ENCODE data around the gene NR2C1. TPM values are rescaled to one million over a fixed set of nuclear protein-coding genes. Genes with fewer than 3 reads are reported as not detected.

The NR2C1 gene
- total RNA-seq, 1 donor from 2014 or later, result 21.5 TPM

DNA sequence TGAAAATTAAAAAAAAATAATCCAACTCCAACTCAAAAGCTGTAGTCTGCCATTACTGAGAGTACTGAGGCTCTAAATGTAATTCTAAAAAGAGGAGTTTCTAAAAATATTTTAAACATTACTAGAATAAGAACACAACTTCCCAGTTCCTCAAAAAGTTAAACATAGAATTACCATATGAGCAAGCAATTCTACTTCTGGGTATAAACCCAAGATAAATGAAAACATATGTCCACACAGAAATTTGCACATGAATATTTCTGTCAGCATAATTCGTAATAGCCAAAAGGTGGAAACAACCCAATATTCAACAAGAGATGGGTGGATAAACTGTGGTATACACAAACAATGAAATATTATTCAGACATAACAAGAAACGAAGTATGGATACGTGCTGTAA lies 15.0 kb upstream of the NR2C1 start:
- ATAC-seq, result no peak
- no peak for DNase-seq (ENCODE audit: low spot score)

DNA sequence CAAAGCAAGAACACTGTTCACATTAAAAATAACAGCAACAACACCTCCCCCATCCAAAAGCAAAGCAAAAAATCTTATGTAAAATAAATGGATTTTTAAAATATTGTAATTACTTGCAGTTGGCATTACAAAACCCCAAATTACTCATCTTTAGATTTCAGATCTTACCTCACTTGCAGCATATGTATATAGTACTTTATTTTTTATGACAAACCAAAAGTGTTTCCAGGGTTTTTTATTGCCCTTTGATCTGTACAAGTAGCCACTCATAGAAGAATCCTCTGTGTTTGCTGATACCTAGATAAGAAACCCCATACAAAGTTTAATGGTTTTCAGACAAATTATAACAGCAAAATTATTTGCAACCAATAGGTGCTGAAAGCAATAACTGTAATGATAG lies 12.2 kb upstream of the NR2C1 start:
- peak; percentile 60 for ATAC-seq
- DNase-seq (ENCODE audit: low spot score), result no peak

DNA sequence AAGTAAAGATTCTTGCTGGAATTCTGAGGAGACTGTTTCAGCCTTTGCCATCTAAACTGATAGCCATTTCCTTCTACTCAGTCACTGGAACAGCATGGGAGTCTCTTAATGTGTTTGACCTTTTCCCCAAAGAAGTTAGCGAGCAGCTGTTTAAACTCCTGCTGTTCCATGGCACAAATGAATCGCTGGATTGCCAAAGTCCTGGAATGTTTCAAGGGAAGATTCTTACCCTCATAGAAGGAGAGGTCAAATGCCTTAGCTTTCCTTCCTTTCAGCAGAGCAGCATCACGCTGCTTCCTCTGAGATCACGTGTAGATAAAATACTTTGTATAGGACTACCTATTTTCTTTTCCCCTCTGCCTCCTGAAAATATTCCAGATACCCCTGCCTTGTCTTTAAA lies 10.5 kb upstream of the NR2C1 start:
- ATAC-seq, result peak; percentile 50
- DNase-seq (ENCODE audit: low spot score), result no peak

DNA sequence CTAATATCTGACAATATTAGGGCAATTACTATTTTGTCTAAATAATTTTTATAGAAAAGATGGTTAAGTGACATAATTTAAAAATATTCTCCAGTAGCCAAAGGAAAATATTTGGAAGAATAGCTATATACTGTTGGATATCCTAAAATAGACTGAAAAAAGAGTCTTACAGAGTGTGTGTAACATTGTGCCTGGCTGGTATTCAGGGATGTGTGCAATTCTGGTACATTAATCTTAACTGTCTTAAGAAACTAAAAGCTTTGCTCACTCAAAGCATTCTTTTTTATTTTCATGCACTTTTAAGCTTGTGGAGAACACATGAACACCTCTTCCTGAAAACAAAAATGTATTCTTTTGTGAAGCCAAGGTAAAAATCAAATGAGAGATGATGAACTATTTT lies 10.1 kb upstream of the NR2C1 start:
- ATAC-seq (no peak), DNase-seq (ENCODE audit: low spot score) (no peak)

DNA sequence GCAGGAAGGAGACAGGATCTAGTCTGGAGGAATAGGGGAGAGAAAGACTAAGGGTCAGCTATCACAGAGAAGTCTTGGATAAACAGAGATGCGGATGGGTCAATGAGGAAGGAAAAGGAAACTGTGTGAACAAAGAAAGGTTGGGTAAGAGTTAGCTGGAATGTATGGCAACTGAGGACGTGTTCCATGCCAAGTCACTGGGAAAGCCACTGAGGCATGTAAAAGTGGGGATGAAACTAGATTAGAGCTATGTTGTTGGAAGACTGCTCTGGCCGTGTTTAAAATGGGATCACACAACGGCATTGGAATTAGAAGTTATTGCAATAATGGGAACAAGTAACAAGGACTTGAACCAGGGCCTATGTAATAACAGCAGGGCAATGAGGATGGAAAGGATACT lies 3.9 kb upstream of the NR2C1 start:
- ATAC-seq (no peak), DNase-seq (ENCODE audit: low spot score) (no peak)

DNA sequence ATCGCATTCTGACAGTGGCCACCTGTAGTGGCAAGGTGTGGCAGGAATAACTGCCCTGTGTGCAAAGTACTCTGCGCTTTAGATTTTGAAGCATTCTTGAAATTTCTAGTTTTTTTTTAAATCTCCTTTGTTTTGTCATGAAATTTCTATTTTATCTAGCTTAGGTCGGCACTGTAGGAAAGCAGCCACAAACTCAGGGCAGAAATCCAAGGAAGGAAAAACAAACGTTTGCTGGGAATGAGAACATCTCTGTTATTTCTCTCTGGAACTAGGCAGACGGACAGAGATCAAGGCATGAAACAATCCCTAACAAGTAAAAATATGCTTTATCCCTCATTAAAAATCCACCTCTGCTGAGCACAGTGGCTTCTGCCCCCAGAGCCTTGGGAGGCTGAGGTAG lies 1.3 kb upstream of the NR2C1 start:
- no peak for ATAC-seq
- DNase-seq (ENCODE audit: low spot score), result no peak

DNA sequence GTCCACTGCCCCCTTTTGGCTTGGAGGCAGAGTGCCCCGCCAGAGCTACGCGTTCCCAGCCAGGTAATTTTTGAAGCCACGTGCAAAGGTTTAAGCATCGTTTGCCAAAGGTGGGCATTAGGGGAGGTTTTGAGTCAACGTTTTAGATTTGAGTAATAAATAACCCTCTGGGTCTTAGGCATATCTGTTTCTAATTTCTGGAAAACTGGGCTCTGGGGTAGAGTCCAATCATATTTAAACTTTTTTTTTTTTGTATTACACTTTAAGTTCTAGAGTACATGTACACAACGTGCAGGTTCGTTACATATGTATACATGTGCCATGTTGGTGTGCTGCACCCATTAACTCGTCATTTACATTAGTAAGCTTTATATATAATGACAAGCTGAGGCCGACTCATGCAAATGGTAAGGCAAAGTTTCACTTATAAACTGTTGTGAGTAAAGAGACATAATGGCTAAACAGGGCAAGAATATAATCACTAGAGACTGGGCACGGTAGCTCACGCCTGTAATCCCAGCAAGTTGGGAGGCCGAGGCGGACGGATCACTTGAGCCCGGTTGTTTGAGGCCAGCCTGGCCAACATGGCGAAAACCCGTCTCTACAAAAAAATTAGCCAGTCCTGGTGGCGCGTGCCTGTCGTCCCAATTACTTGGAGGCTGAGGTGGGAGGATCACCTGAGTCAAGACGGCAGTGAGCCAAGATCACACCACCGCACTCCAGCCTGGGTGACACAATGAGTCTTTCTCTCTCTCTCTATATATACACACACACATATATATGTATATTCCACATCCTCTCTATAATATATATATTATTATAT lies 491 bp upstream of the NR2C1 start:
- no peak for ATAC-seq
- no peak for DNase-seq (ENCODE audit: low spot score)

DNA sequence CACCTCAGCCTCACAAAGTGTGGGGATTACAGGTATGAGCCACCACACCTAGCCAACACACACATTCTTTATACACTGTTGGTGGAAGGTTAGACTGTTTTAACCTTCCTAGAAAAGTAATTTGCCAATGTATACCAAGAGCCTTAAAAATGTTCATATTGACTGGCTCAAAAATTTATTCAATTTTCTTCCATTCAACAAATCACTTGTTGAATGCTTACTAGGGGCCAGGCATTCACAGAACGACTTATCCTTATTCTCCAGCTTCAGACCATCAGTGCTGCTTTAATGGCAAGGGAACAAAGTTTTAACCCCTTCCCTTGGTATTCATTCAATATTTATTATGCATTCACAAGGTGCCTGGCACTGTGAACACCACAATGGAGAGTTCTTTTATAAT lies 3.0 kb downstream of the NR2C1 start:
- ATAC-seq, result no peak
- DNase-seq (ENCODE audit: low spot score), result no peak

DNA sequence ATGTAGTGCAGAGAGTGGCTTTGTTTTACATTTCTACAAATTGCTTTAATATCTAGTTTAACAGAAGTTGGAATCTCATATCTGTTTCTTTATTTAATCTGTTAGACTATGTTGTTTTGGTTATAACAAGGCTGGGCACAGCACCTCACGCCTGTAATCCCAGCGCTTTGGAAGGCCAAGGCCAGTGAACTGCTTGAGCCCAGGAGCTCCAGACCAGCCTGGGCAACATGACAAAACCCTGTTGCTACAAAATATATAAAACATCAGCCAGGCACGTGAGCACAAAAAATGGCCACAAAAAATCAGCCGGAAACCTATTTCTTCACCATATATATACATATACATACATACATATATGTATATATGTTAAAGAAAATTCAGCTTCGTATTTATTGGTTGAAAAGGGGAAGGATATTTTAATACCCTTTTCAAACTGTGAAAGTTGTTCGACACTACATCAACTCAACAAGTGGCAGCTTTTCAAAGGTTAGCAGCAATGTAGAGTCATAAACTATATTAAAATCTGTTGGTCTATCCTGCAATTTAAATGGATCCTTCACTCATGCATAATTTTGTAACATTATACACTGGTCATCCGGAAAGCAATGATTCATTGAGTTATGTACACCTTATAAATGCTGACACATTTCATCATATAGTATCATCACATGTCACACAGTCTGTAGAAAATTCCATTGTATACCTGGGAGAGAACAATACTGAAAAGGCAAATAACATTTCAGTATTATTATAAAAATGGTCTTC lies 7.1 kb downstream of the NR2C1 start:
- DNase-seq (ENCODE audit: low spot score), result no peak
- ATAC-seq, result no peak

DNA sequence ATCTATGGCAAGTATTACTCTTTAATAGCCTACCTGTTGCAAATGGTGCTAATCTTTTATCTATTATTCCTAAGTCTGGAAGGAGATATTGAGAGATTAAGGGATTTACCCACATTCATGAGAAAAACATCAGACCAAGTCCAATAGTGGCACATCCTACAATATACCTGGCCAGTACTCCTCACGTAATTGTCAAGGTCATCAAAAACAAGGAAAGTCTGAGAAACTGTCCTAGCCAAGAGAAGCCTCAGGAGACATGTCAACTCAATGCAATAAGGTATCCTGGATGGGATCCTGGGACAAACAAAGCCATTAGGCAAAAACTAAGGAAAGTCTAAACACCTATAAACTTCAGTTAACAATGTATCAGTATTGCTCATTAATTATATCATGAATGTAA lies 12.5 kb downstream of the NR2C1 start:
- no peak for DNase-seq (ENCODE audit: low spot score)
- ATAC-seq, result no peak

DNA sequence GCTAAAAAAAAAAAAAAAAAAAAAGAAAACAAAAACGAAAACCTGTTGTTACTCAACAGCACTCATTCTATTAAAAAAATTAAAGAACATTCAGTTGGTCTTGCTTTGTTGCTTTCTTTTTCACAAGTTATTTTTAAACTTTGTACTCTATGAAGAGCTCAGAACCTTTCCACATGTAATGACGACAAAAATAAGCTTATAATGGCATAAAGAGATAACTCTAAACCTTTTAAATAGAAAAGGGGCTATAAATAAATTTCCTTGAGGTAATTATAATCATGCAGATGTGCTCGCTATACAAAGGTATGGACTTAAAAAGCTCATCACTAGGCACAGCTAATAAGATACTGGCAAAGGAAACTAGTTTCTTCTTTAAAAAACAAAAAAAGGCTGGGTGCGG lies 13.4 kb downstream of the NR2C1 start:
- no peak for ATAC-seq
- DNase-seq (ENCODE audit: low spot score), result no peak

DNA sequence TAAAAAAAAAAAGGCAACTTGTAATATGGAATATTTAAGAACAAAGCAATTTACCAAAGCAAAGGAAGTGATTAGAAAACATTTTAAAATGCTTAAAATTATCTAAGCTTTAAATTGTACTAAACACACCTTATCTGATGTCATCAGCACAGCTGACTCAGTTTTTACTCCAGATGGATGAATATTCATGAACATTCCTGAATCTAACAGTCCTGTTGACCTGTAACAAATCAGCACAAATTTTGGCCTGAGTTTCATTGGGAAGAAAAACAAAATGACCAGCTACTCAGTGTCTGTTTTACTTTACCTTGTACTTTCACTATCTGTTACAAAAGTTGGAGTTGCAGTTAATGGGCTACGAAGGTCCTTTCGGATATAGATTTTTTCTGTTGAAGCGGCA lies 16.0 kb downstream of the NR2C1 start:
- DNase-seq (ENCODE audit: low spot score), result no peak

DNA sequence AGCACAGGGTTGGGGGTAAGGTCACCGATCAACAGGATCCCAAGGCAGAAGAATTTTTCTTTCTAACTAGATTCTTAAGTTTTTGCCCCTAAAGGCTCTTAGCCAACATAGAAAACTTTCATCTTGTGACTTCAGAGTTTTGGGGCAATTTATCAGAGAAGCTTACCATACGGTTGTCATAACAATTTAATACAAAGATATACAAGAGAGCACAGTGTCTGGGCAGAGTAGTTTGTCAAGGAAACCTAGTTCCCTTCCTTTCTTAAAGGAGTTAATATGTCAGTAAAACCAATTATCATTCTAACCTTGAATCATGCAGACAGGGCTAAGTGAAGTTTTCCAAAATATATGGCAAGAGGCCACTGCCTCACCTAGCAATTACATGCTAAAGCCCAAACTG lies 18.4 kb downstream of the NR2C1 start:
- ATAC-seq, result no peak
- DNase-seq (ENCODE audit: low spot score), result no peak

More for the DNA sequence above, 16.0 kb downstream of the NR2C1 start:
- ATAC-seq, result no peak

DNA sequence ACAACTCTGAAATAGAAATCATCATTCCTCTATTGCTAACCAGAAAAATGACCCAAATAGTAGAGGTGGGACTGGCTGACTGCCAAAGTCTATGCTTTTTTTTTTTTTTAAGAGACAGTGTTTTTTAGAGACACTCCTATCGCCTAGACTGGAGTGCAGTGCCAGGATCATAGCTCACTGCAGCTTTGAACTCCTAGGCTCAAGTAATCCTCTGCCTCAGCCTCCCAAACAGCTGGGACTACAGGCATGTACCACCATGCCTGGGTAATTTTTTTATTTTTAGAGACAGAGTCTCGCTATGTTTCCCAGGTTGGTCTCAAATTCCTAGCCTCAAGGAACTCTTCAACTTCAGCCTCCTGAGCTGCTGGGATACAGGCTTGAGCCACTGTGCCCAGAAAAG lies 19.2 kb downstream of the NR2C1 start:
- ATAC-seq (no peak), DNase-seq (ENCODE audit: low spot score) (no peak)

DNA sequence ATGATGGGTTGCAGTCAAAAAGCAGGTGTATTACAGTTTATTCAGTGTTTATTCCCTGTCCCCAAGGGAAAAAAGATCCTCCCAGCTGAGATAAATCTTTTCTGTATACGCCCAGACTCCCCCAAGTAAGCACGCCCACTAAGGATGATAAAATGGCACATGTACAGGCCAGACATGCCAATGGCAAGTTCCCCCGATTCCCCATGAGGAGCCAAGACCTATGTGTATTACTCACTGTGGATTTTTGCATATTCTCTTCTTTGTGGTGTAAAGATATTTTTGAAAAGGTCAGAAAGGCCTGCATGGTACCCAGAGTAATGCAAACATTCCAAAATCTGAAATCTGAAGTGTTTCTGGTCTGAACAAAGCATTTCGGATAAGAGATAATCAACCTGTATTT lies 22.2 kb downstream of the NR2C1 start:
- DNase-seq (ENCODE audit: low spot score) (no peak), ATAC-seq (no peak)

DNA sequence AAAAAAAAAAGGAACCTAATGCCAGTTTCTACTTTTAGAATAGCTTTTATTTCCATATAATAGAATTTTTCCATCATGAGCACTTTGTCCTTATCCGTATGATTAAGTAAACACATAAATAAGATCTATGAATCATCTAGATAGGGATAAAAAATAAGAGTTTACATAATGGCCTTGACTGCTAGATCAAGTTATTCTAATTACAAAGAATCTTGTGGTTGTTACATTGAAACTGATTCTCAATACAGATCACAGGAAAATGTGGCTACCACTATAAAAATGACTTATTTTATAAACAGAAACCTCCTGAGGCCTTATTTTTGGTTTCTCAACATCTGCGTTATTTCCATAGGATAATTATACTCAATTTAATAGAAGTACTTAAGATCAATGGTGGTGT lies 35.5 kb downstream of the NR2C1 start:
- no peak for ATAC-seq
- no peak for DNase-seq (ENCODE audit: low spot score)

DNA sequence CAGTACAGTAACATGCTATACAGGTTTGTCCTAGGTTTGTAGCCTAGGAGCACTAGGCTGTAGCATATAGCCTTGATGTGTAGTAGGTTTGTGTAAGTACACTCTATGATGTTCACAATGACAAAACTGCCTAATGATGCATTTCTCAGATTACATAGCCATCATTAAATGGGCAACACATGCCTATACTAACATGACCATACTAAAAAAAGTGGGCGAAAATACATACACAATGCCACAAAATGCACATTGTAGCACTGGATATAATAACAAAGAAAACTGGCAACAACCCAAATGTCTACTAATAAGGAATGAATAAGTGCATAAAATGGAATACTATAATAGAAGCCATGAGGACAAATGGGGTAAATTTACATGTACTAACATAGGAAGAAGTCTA lies 38.7 kb downstream of the NR2C1 start:
- no peak for DNase-seq (ENCODE audit: low spot score)
- no peak for ATAC-seq

DNA sequence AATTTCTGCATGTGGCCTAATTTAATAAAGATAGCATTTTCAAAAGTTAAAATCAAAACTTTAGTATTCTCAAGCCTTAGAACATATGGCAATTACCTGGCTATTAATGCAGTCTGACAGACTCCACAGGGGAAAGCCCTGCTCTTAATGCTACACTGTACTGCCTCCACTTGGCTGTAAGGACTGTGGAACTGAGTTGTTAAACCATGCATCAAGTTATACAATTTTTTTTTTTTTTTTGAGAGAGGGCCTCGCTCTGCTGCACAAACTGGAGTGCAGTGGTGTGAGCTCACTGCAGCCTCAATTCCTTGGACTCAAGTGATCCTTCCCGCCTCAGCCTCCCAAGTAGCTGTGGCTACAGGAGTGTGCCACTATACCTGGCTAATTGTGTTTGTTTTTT lies 50.9 kb downstream of the NR2C1 start:
- ATAC-seq (no peak), DNase-seq (ENCODE audit: low spot score) (no peak)

DNA sequence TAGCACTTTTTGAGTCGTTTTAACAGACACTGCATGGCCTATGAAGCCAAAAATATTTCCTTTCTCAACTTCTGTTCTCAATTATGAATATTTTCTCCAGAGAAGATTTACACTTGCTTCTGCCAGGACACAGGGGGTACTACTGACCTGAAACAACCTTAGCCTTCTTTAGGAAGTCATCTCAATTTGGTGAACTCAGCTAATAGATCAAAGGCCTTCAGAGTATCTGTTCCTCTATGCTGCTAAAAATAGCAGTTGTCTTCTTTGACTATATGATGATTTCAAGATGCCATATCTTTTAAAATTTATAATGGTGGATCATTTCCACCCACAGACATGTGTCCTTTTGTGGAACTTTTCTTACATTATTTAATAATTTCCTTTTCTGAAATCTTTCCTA lies 55.9 kb downstream of the NR2C1 start:
- ATAC-seq (no peak), DNase-seq (ENCODE audit: low spot score) (no peak)

DNA sequence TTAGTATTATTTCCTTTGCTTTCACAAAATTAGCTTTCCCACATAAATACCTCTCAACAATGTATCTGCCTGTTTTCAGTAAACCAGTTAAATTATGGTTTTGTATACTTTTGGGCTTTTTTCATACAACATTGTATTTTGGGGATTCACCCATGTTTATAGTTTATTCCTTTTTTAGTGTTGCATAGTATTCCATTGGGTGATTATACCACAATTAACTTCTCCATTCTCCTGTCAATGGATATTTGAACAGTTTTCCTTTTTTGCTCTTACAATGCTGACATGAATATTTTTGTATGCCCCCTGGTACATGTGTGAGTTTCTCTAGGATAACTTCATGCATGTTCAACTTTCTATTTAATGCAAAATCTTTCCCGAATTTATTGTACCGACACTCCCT lies 57.3 kb downstream of the NR2C1 start:
- ATAC-seq (no peak), DNase-seq (ENCODE audit: low spot score) (no peak)

DNA sequence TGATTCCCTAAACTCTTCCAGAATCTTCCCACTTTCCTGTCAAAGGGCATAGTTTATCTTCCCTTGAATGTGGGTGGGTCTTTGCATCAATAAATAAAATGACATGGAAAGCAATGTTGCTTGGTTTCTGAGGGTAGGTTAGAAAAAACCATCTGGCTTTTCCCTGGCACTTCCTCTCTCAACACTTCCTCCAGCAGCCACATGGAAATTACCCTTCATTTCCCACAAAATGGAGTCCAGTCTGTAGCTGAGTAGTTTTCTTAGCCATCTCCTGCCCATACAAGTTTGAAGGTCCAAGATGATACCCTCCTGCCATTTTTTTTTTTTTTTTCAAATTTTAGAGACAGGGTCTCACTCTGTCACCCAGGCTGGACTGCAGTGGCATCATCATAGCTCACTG lies 58.9 kb downstream of the NR2C1 start:
- ATAC-seq (no peak), DNase-seq (ENCODE audit: low spot score) (no peak)

DNA sequence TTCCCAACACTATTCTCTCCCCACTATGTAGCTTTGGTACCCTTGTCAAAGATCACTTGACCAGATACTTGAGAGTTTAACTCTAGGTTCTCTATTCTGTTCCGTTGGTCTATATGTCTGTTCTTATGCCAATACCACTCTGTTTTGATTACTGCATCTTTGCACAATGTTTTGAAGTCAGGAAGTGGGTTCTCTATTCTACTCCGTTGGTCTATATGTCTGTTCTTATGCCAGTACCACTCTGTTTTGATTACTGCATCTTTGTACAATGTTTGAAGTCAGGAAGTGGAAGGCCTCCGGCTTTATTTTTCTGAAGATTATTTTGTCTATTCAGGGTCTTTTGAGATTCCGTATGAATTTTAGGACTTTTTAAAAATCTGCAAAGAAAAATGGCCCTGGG lies 67.2 kb downstream of the NR2C1 start:
- DNase-seq (ENCODE audit: low spot score) (no peak), ATAC-seq (no peak)

DNA sequence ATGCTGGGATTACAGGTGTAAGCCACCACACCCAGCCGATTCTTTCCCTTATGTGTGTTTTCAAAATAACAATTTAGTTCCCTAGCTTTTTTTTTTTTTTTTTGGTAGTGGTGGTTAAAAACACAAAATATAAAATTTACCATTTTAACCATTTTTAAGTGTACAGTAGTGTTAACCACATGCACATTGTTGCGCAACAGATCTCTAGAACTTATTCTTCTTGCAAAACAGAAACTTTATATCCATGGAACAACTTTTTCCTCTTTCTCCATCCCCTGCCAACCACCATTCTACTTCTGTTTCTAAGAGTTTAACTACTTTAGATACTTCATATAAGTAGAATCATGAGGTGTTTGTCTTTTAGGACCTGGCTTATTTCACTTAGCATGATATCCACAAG lies 68.8 kb downstream of the NR2C1 start:
- DNase-seq (ENCODE audit: low spot score), result no peak
- ATAC-seq, result no peak

Measured in left lobe of liver (tissue), 2 donors.